H1 (cell line): ENCODE results near the gene CDH2. TPM values are rescaled to one million over a fixed set of nuclear protein-coding genes. Genes with fewer than 3 reads are reported as not detected.

ENCODE experiments used
- CTCF ChIA-PET: fragments of 300-600 bp; sonication (Branson Sonifier 250); formaldehyde crosslinking; loops from one replicate; lab custom pipeline; 2021; ENCODE audit not compliant: partially characterized antibody; lab: Charles Lee
- POLR2A ChIA-PET: fragments of 300-600 bp; sonication (Branson Sonifier 250); formaldehyde crosslinking; loops from one replicate; lab custom pipeline; 2021; ENCODE audit warnings: inconsistent platforms; ENCODE audit not compliant: partially characterized antibody; lab: Charles Lee
- DNase-seq, 2 experiments: peaks; one replicate each; pipeline versions ENCODE4 v3.0.0 to v3.0.0-alpha.2; 2010 to 2022; ENCODE audit warnings: low spot score in 2 of 2, low read depth in 1 of 2, mixed read lengths in 1 of 2
- FAIRE-seq: peaks from 2 replicates; lab custom pipeline; 2011; peaks lifted over from hg19 to GRCh38; lab: Jason Lieb, UNC
- H2AFZ ChIP-seq: 2 replicates; pipeline ENCODE4 v1.8.1; 2012; ENCODE audit warnings: low read length, inconsistent platforms
- H2AK5ac ChIP-seq: 2 replicates; pipeline ENCODE4 v1.6.1; 2013; ENCODE audit warnings: low read depth, low read length
- H2BK120ac ChIP-seq: replicated peaks from 2 replicates; pipeline ENCODE3; 2013; ENCODE audit warnings: low read depth, low read length, inconsistent platforms
- H2BK12ac ChIP-seq: 2 replicates; pipeline ENCODE4 v1.6.1; 2013; ENCODE audit warnings: low read depth, low read length
- H2BK15ac ChIP-seq: 2 replicates; pipeline ENCODE4 v1.6.1; 2013; ENCODE audit warnings: low read length
- H2BK20ac ChIP-seq: 2 replicates; pipeline ENCODE4 v1.6.1; 2013; ENCODE audit warnings: low read length
- H2BK5ac ChIP-seq: 2 replicates; pipeline ENCODE4 v1.6.1; 2013; ENCODE audit warnings: low read depth, low read length
- H3K14ac ChIP-seq: 2 replicates; pipeline ENCODE4 v1.6.1; 2013; ENCODE audit warnings: inconsistent platforms; ENCODE audit not compliant: insufficient read length
- H3K18ac ChIP-seq: 2 replicates; pipeline ENCODE4 v1.6.1; 2013; ENCODE audit warnings: low read length; ENCODE audit errors: extremely low read depth
- H3K23ac ChIP-seq: 2 replicates; pipeline ENCODE4 v1.6.1; 2013; ENCODE audit warnings: inconsistent platforms; ENCODE audit not compliant: insufficient read length
- H3K23me2 ChIP-seq: 2 replicates; pipeline ENCODE4 v1.6.1; 2013; ENCODE audit warnings: low read depth, low read length
- H3K27ac ChIP-seq: 2 replicates; pipeline ENCODE4 v1.6.1; 2011; ENCODE audit warnings: low read depth, low read length, inconsistent platforms
- H3K27me3 ChIP-seq, 4 experiments: replicated peaks in 1 of 4; 1 replicate in 1 of 4; 2 replicates in 3 of 4; pipeline versions ENCODE4 v1.6.1 to v1.8.1; 2011 to 2013; ENCODE audit warnings: low read length in 3 of 4, mild to moderate bottlenecking in 3 of 4, inconsistent platforms in 2 of 4, mixed read lengths in 2 of 4, moderate library complexity in 1 of 4; ENCODE audit not compliant: control insufficient read depth in 3 of 4, insufficient read depth in 3 of 4; ENCODE audit errors: extremely low read depth in 1 of 4
- H3K36me3 ChIP-seq, 4 experiments: 2 replicates each; pipeline versions ENCODE4 v1.6.1 to v1.8.1; 2011 to 2013; ENCODE audit warnings: mild to moderate bottlenecking in 4 of 4, low read length in 3 of 4, moderate library complexity in 2 of 4, control low read depth in 1 of 4, inconsistent platforms in 1 of 4; ENCODE audit not compliant: insufficient read depth in 4 of 4, control insufficient read depth in 2 of 4
- H3K4ac ChIP-seq: replicated peaks from 2 replicates; pipeline ENCODE3; 2013; ENCODE audit warnings: low read length, low read depth, mixed read lengths, inconsistent platforms; ENCODE audit not compliant: insufficient read length
- H3K4me1 ChIP-seq, 4 experiments: replicated peaks in 1 of 4; 1 replicate in 1 of 4; 2 replicates in 3 of 4; pipeline versions ENCODE4 v1.6.1 to v1.8.1; 2011 to 2013; ENCODE audit warnings: low read length in 3 of 4, inconsistent platforms in 2 of 4, mixed read lengths in 1 of 4; ENCODE audit not compliant: insufficient read depth in 4 of 4, control insufficient read depth in 3 of 4
- H3K4me2 ChIP-seq, 2 experiments: 2 replicates each; pipeline versions ENCODE4 v1.6.1 to v1.8.1; 2011 to 2013; ENCODE audit warnings: low read depth in 2 of 2, low read length in 2 of 2, control low read depth in 1 of 2, inconsistent platforms in 1 of 2, mild to moderate bottlenecking in 1 of 2; ENCODE audit not compliant: insufficient read depth in 1 of 2
- H3K4me3 ChIP-seq, 4 experiments: fragments of 200-600, 300-600 bp in 1 of 4; sonication (generic), shearing (Covaris generic), sonication (Bioruptor Twin) in 1 of 4; 2 replicates each; pipeline versions ENCODE4 v1.5.1 to v1.8.1; 2011 to 2016; ENCODE audit warnings: low read length in 4 of 4, low read depth in 3 of 4, control low read depth in 2 of 4, inconsistent platforms in 2 of 4, mild to moderate bottlenecking in 2 of 4, mixed read lengths in 1 of 4, moderate library complexity in 1 of 4; ENCODE audit not compliant: insufficient read depth in 2 of 4; ENCODE audit errors: extremely low read depth in 1 of 4
- H3K56ac ChIP-seq: replicated peaks from 2 replicates; pipeline ENCODE3; 2013; ENCODE audit warnings: low read depth, mild to moderate bottlenecking, mixed read lengths, low read length, inconsistent platforms; ENCODE audit not compliant: insufficient read length
- H3K79me1 ChIP-seq: 2 replicates; pipeline ENCODE4 v1.6.1; 2013; ENCODE audit warnings: low read depth, low read length, control low read depth
- H3K79me2 ChIP-seq, 2 experiments: 2 replicates each; pipeline versions ENCODE4 v1.6.1 to v1.8.1; 2012 to 2013; ENCODE audit warnings: low read length in 2 of 2, mild to moderate bottlenecking in 2 of 2, inconsistent platforms in 1 of 2; ENCODE audit not compliant: insufficient read depth in 2 of 2, control insufficient read depth in 1 of 2
- H3K9ac ChIP-seq, 4 experiments: replicated peaks in 1 of 4; 1 replicate in 1 of 4; 2 replicates in 3 of 4; pipeline versions ENCODE4 v1.6.1 to v1.8.1; 2011 to 2013; ENCODE audit warnings: low read depth in 3 of 4, low read length in 3 of 4, control low read depth in 2 of 4, mild to moderate bottlenecking in 2 of 4, moderate library complexity in 2 of 4, inconsistent platforms in 1 of 4; ENCODE audit errors: extremely low read depth in 1 of 4
- H3K9me3 ChIP-seq, 2 experiments: 2 replicates each; pipeline versions ENCODE4 v1.6.1 to v1.8.1; 2012 to 2013; ENCODE audit warnings: mild to moderate bottlenecking in 2 of 2, moderate library complexity in 2 of 2, control low read depth in 1 of 2, inconsistent platforms in 1 of 2, low read depth in 1 of 2, low read length in 1 of 2, mixed read lengths in 1 of 2; ENCODE audit not compliant: insufficient read depth in 2 of 2
- H4K20me1 ChIP-seq, 2 experiments: replicated peaks in 1 of 2; 2 replicates each; pipeline versions ENCODE3 to v1.8.1; 2011 to 2013; ENCODE audit warnings: inconsistent platforms in 2 of 2, low read length in 2 of 2, mild to moderate bottlenecking in 1 of 2; ENCODE audit not compliant: insufficient read depth in 2 of 2, control insufficient read depth in 1 of 2
- H4K5ac ChIP-seq: 2 replicates; pipeline ENCODE4 v1.6.1; 2013; ENCODE audit warnings: low read length, low read depth, mixed read lengths, inconsistent platforms; ENCODE audit not compliant: insufficient read length
- H4K8ac ChIP-seq: 2 replicates; pipeline ENCODE4 v1.8.0; 2013; ENCODE audit warnings: mild to moderate bottlenecking, moderate library complexity, low read length, inconsistent platforms; ENCODE audit not compliant: insufficient read depth; ENCODE audit errors: extremely low read depth
- H4K91ac ChIP-seq: replicated peaks from 2 replicates; pipeline ENCODE3; 2013; ENCODE audit warnings: low read length, mixed read lengths, inconsistent platforms; ENCODE audit not compliant: insufficient read length
- CEBPB ChIP-seq: IDR thresholded peaks from 2 replicates; pipeline ENCODE4 v1.6.1; 2012; ENCODE audit warnings: low read depth, low read length
- EGR1 ChIP-seq: IDR thresholded peaks from 2 replicates; pipeline ENCODE4 v1.6.1; 2011; ENCODE audit warnings: low read depth, low read length, borderline replicate concordance
- EZH2 ChIP-seq: fragments of 200-600 bp; sonication (generic); IDR thresholded peaks from 2 replicates; pipeline ENCODE4 v1.7.1; 2012; ENCODE audit warnings: low read depth, mild to moderate bottlenecking, moderate library complexity, low read length, inconsistent platforms; ENCODE audit not compliant: severe bottlenecking
- FOSL1 ChIP-seq: IDR thresholded peaks from 2 replicates; pipeline ENCODE4 v1.6.1; 2011; ENCODE audit warnings: mild to moderate bottlenecking, low read depth, low read length, moderate library complexity; ENCODE audit not compliant: insufficient read depth
- KDM5A ChIP-seq: fragments of 200-600 bp; IDR thresholded peaks from 2 replicates; pipeline ENCODE4 v1.7.1; 2012; ENCODE audit warnings: mild to moderate bottlenecking, low read length, inconsistent platforms, mixed read lengths
- RBBP5 ChIP-seq: IDR thresholded peaks from 2 replicates; pipeline ENCODE4 v1.7.1; 2012; ENCODE audit warnings: low read depth, mild to moderate bottlenecking, inconsistent platforms, low read length, moderate library complexity, borderline replicate concordance
- SAP30 ChIP-seq: fragments of 300-600 bp; sonication (generic); IDR thresholded peaks from 2 replicates; pipeline ENCODE4 v1.7.1; 2012; ENCODE audit warnings: low read length, moderate library complexity, mild to moderate bottlenecking, inconsistent platforms; ENCODE audit not compliant: insufficient read depth, insufficient replicate concordance
- SIRT6 ChIP-seq: IDR thresholded peaks from one replicate; pipeline ENCODE4 v1.7.1; 2012; ENCODE audit warnings: low read length, inconsistent platforms
- SRF ChIP-seq: IDR thresholded peaks from 2 replicates; pipeline ENCODE4 v1.6.1; 2011; ENCODE audit warnings: mild to moderate bottlenecking, low read depth, low read length, moderate library complexity
- TBP ChIP-seq: IDR thresholded peaks from 2 replicates; pipeline ENCODE4 v1.6.1; 2011; ENCODE audit warnings: low read depth, low read length, improper control_type of control experiment
- TEAD4 ChIP-seq: IDR thresholded peaks from 2 replicates; pipeline ENCODE4 v1.6.1; 2012; ENCODE audit warnings: low read depth, low read length, inconsistent platforms, mixed read lengths
- WGBS, 2 experiments: shearing (Covaris generic) in 1 of 2; methylation state at CpG; one replicate each; pipeline versions ENCODE4 v1.1.6 to v1.1.7; 2013 to 2015; ENCODE audit warnings: low lambda C conversion rate in 2 of 2, mixed read lengths in 2 of 2, inconsistent platforms in 1 of 2, low coverage in 1 of 2, missing lambda C conversion rate in 1 of 2; ENCODE audit not compliant: insufficient replicate concordance in 2 of 2, insufficient coverage in 1 of 2, insufficient read length in 1 of 2; ENCODE audit errors: extremely low coverage in 1 of 2, missing lambda C conversion rate in 1 of 2; 5-methylcytosine and 5-hydroxymethylcytosine counted together
- polyA plus RNA-seq, 7 experiments: library from polyadenylated mRNA; depleted of rRNA in 3 of 7; stranded (reverse) in 5 of 7; unstranded in 2 of 7; fragments of >200 nt in 5 of 7; fragments of 200-250 nt in 2 of 7; gene quantifications; 1 replicate in 5 of 7; 2 replicates in 1 of 7; 4 replicates in 1 of 7; pipeline versions ENCODE4 v1.2.1 to v1.2.3, GENCODE V29; 2011 to 2013; ENCODE audit warnings: missing spikeins in 2 of 7, mixed read lengths in 2 of 7
- total RNA-seq: library from RNA; stranded (reverse); fragmentation: NEBNext Ultra II Directional; extraction: Animal tissue kit (Norgen Biotek cat#: 25700); gene quantifications from 2 replicates; pipeline ENCODE4 v1.2.1, GENCODE V29; 2021

The CDH2 gene
- total and polyA plus RNA-seq, 2 of the 8 experiments (the other 6 are each of a cell fraction or from before 2014, with no cell fraction given): 15.0 to 56.5 TPM

DNA sequence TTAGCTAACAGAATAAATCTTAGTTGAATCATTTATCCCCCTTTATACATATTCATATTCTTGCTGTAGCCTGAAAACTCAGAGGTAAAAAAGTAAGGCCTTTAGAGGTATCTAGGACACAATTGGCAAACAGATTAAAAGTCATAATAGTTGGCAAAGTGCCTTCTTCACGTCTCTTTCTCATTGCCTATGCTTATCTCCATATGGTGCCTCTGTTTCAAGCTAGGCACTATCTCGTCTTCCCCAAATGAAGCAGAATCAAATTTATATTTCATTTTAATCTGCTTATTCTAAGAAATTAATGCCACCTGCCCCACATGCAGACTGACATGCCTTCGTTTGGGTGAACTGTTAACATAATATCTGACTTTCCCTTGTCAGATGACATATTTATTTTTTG, 245.4 kb downstream of the CDH2 start:
- Histone ChIP-seq H2AK5ac (no peak overlapping the region), H3K14ac (no peak overlapping the region), H2BK120ac (no peak overlapping the region), H2BK15ac (no peak overlapping the region), H3K79me2 (no peaks in the 10 kb centered on the region), H3K23ac (no peak overlapping the region), H3K4ac (no peak overlapping the region), H3K18ac (no peak overlapping the region), H2BK5ac (no peak overlapping the region), H3K27ac (no peak overlapping the region), H4K5ac (no peak overlapping the region), H4K91ac (no peak overlapping the region), H3K79me1 (no peaks in the 10 kb centered on the region), H2BK12ac (no peak overlapping the region), H3K23me2 (no peaks in the 10 kb centered on the region), H3K4me1 (no peaks in the 10 kb centered on the region), H3K4me3 (no peak overlapping the region), H3K27me3 (no peaks in the 10 kb centered on the region), H3K4me2 (no peak overlapping the region), H2BK20ac (no peak overlapping the region), H3K9ac (no peak overlapping the region), H2AFZ (no peak overlapping the region), H4K20me1 (no peaks in the 10 kb centered on the region), H3K56ac (no peak overlapping the region), H3K36me3 (no peaks in the 10 kb centered on the region), H3K9me3 (no peaks in the 10 kb centered on the region), H4K8ac (no peak overlapping the region)
- CTCF ChIA-PET: no interaction called here
- FAIRE-seq: no peak
- 93% methylated on average over 3 of the region's 3 CpGs; no CpG with 5 or more reads in 1 of the 2 experiments for WGBS, 2 experiments
- TF ChIP-seq SAP30 (no peak), KDM5A (no peak), CEBPB (no peak), RBBP5 (no peak), TEAD4 (no peak), TBP (no peak), SIRT6 (no peak), EGR1 (no peak), SRF (no peak), FOSL1 (no peak), EZH2 (no peak)
- POLR2A ChIA-PET: no interaction called here
- DNase-seq: no peak
